OCI-LY1 (cell line): ENCODE results near the gene DZANK1.

Experiments
- EZH2 ChIP-seq: fragments of 200-600 bp; sonication (generic), shearing (Covaris generic); IDR thresholded peaks from 2 replicates; pipeline ENCODE4 v1.8.0; 2017; ENCODE audit warnings: borderline replicate concordance, mixed run types, mild to moderate bottlenecking, antibody characterized with exemption, low read length, moderate library complexity, mixed read lengths
- TF ChIP-seq, protein P1 (sequence below): fragments of 200-600 bp; sonication (generic), shearing (Covaris generic); IDR thresholded peaks from 2 replicates; pipeline ENCODE4 v1.5.1; 2017; ENCODE audit warnings: mild to moderate bottlenecking, antibody characterized with exemption, low read length, moderate library complexity, mixed read lengths

DNA sequence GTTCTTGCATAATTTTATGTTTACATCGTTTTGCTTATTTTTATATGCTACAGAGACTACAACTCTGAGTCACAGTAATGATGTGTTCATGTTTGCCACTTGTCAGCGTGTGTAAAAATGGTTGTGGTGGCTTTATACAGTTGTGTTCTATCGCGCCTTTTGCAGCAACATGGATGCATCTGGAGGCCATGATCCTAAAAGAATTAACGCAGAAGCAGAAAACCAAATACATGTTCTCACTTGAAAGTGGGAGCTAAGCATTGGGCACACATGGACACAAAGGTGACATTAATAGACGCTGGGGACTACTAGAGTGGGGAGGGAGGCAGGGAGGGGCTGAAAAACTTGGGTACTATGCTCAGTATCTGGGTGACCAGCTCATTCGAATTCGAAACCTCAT, 39.9 kb upstream of the DZANK1 start:
- TF ChIP-seq, protein P1, sequence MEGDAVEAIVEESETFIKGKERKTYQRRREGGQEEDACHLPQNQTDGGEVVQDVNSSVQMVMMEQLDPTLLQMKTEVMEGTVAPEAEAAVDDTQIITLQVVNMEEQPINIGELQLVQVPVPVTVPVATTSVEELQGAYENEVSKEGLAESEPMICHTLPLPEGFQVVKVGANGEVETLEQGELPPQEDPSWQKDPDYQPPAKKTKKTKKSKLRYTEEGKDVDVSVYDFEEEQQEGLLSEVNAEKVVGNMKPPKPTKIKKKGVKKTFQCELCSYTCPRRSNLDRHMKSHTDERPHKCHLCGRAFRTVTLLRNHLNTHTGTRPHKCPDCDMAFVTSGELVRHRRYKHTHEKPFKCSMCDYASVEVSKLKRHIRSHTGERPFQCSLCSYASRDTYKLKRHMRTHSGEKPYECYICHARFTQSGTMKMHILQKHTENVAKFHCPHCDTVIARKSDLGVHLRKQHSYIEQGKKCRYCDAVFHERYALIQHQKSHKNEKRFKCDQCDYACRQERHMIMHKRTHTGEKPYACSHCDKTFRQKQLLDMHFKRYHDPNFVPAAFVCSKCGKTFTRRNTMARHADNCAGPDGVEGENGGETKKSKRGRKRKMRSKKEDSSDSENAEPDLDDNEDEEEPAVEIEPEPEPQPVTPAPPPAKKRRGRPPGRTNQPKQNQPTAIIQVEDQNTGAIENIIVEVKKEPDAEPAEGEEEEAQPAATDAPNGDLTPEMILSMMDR = no peak
- no peak for TF ChIP-seq EZH2
